Measurements from ENCODE around the gene MTA3. TPM values are rescaled to one million over a fixed set of nuclear protein-coding genes. Genes with fewer than 3 reads are reported as not detected.
"Not testable (repeated sequence)": the region's sequence is repeated elsewhere in the genome, so short reads cannot be mapped to it uniquely, and the experiment has no call there.

The MTA3 gene
- total and polyA plus RNA-seq, 9 donors = 31.9 to 87.5 (median 61.0) TPM

GRCh38 chr2:42614838-42615237 lies 46.4 kb downstream of the MTA3 start:
- WGBS, 3 donors = 74 to 88% (median 78%) methylated on average over 7 of the region's 7 CpGs
- intact Hi-C loops (cut with DNase I) = no loop called here
- TF ChIP-seq EP300 (IDR thresholded peaks at IDR 0.05) = no peak
- no peak for TF ChIP-seq POLR2A (IDR thresholded peaks at IDR 0.05)
- no peak for TF ChIP-seq CTCF (IDR thresholded peaks at IDR 0.05)
- H3K36me3 ChIP-seq = no peaks in the 10 kb centered on the region
- DNase-seq = no peak
- H3K27ac ChIP-seq = no peak overlapping the region
- H3K27me3 ChIP-seq = no peaks in the 10 kb centered on the region
- H3K9me3 ChIP-seq = no peaks in the 10 kb centered on the region
- H3K4me3 ChIP-seq = no peak overlapping the region
- H3K4me1 ChIP-seq (ENCODE audit: insufficient read depth) = no peaks in the 10 kb centered on the region

DNA sequence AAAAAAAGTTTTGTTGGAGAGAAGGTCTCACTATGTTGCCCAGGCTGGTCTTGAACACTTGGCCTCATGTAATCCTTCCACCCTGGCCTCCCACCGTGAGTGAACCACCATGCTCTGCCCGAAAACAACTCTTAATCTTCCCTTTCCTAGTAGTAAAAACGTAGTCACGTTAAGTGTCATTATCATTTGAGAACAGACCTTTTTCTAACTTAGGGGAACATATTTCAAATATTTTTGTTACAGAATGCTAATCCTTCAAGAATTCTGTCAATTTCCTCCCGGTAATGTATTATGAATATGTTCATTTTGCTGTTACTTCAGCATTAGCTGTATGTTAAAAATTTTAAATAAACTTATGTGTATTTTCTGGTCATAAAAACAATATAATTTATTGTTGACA lies 49.7 kb downstream of the MTA3 start:
- no peaks in the 10 kb centered on the region for H3K4me1 ChIP-seq (ENCODE audit: insufficient read depth)
- H3K36me3 ChIP-seq = no peaks in the 10 kb centered on the region
- TF ChIP-seq POLR2A (IDR thresholded peaks at IDR 0.05) (no peak), EP300 (IDR thresholded peaks at IDR 0.05) (no peak), CTCF (IDR thresholded peaks at IDR 0.05) (no peak)
- no peaks in the 10 kb centered on the region for H3K9me3 ChIP-seq
- no peaks in the 10 kb centered on the region for H3K27me3 ChIP-seq
- intact Hi-C loops (cut with DNase I) = no loop called here
- H3K4me3 ChIP-seq = no peak overlapping the region
- H3K27ac ChIP-seq = no peak overlapping the region
- no peak for DNase-seq
- WGBS, 3 donors = 85 to 90% (median 89%) methylated on average over 5 of the region's 5 CpGs

DNA sequence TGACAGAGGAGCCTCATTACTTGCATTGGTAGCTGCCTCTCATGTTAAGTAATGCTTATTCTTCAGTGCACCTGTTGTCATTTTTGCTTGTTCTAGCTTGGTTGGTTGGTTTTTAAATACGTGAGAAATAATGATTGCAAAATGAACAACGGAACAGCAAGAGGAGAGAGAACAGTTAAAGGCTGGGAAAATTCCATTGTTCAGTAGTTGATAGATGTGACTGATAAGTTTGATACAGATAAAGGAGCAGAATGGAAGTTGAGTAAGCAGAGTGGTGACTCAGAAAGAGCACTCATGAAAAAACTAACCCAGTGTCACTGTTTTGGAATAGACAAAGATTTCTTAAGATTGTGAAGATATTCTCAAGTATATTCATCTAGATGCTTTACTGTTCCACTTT lies 50.5 kb downstream of the MTA3 start:
- Histone ChIP-seq H3K9me3 (no peaks in the 10 kb centered on the region), H3K4me3 (no peak overlapping the region), H3K4me1 (ENCODE audit: insufficient read depth) (no peaks in the 10 kb centered on the region), H3K27ac (no peak overlapping the region), H3K27me3 (no peaks in the 10 kb centered on the region), H3K36me3 (no peaks in the 10 kb centered on the region)
- intact Hi-C loops (cut with DNase I) = no loop called here
- 76 to 87% (median 77%) methylated on average over 2 of the region's 2 CpGs for WGBS, 3 donors
- no peak for DNase-seq
- TF ChIP-seq CTCF (IDR thresholded peaks at IDR 0.05) = no peak
- no peak for TF ChIP-seq EP300 (IDR thresholded peaks at IDR 0.05)
- TF ChIP-seq POLR2A (IDR thresholded peaks at IDR 0.05) = no peak

DNA sequence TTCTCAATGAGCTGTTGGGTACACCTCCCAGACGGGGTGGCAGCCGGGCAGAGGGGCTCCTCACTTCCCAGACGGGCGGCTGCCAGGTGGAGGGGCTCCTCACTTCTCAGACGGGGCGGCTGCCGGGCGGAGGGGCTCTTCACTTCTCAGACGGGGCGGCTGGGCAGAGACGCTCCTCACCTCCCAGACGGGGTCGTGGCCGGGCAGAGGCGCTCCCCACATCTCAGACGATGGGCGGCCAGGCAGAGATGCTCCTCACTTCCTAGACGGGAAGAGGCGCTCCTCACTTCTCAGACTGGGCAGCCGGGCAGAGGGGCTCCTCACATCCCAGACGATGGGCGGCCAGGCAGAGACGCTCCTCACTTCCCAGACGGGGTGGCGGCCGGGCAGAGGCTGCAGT lies 53.2 kb downstream of the MTA3 start:
- H3K27me3 ChIP-seq; H3K9me3 ChIP-seq; H3K4me1 ChIP-seq (ENCODE audit: insufficient read depth); H3K4me3 ChIP-seq; DNase-seq; H3K27ac ChIP-seq; H3K36me3 ChIP-seq; intact Hi-C loops (cut with DNase I): not testable (repeated sequence)
- 94 to 95% (median 95%) methylated on average over 19 to 26 of the region's 26 CpGs for WGBS, 3 donors

- TF ChIP-seq CTCF (IDR thresholded peaks at IDR 0.05) (no peak), EP300 (IDR thresholded peaks at IDR 0.05) (no peak), POLR2A (IDR thresholded peaks at IDR 0.05) (no peak)
- intact Hi-C loops (cut with DNase I) = no loop called here
- no peak for DNase-seq
- Histone ChIP-seq H3K27me3 (no peaks in the 10 kb centered on the region), H3K36me3 (no peaks in the 10 kb centered on the region), H3K4me1 (ENCODE audit: insufficient read depth) (no peaks in the 10 kb centered on the region), H3K4me3 (no peak overlapping the region), H3K27ac (no peak overlapping the region), H3K9me3 (no peaks in the 10 kb centered on the region)
- 74 to 84% (median 78%) methylated on average over 5 of the region's 5 CpGs for WGBS, 3 donors
These were observed 54.7 kb downstream of the MTA3 start for GRCh38 chr2:42622943-42623676.
